Esophagus muscularis mucosa (tissue), 4 donors: ENCODE data around the gene CAMTA1. TPM values are rescaled to one million over a fixed set of nuclear protein-coding genes. Genes with fewer than 3 reads are reported as not detected.

Experiments
- DNase-seq: peaks from one replicate; pipeline ENCODE4 v3.0.0-alpha.2; 2017; ENCODE audit errors: extremely low spot score
- H3K27ac ChIP-seq, 4 donors: fragments of 200-600 bp; sonication (generic); replicated peaks in 1 of 4; 1 replicate in 3 of 4; 2 replicates in 1 of 4; pipeline ENCODE4 v1.5.1; 2016 to 2019; ENCODE audit warnings: mild to moderate bottlenecking in 1 of 4
- H3K27me3 ChIP-seq, 4 donors: fragments of 200-600 bp; sonication (generic); one replicate each; pipeline versions ENCODE4 v1.5.1 to v1.6.0; 2016 to 2019
- H3K36me3 ChIP-seq, 4 donors: fragments of 200-600 bp; sonication (generic); one replicate each; pipeline ENCODE4 v1.5.1; 2016 to 2019
- H3K4me1 ChIP-seq, 4 donors: fragments of 200-600 bp; sonication (generic); one replicate each; pipeline ENCODE4 v1.5.1; 2016 to 2019
- H3K4me3 ChIP-seq, 4 donors: fragments of 200-600 bp; sonication (generic); 1 replicate in 2 of 4; 2 replicates in 2 of 4; pipeline ENCODE4 v1.5.1; 2016 to 2019; ENCODE audit warnings: mild to moderate bottlenecking in 4 of 4, moderate library complexity in 1 of 4
- H3K9me3 ChIP-seq, 4 donors: fragments of 200-600 bp; sonication (generic); 1 replicate in 3 of 4; 2 replicates in 1 of 4; pipeline ENCODE4 v1.5.1; 2016 to 2019
- EP300 ChIP-seq: sonication (generic); formaldehyde crosslinking; IDR thresholded peaks from one replicate; pipeline ENCODE4 v1.6.1; 2017; ENCODE audit warnings: antibody characterized with exemption
- POLR2A ChIP-seq: fragments of 450-650 bp; IDR thresholded peaks from one replicate; pipeline ENCODE4 v1.6.1; 2017; ENCODE audit warnings: antibody characterized with exemption, moderate library complexity, mild to moderate bottlenecking, low read depth
- POLR2AphosphoS5 ChIP-seq, 2 donors: sonication (generic); formaldehyde crosslinking; IDR thresholded peaks; one replicate each; pipeline ENCODE4 v1.6.1; 2017; ENCODE audit warnings: antibody characterized with exemption in 2 of 2
- WGBS: methylation state at CpG from one replicate; pipeline ENCODE4 v1.1.5; 2018; 5-methylcytosine and 5-hydroxymethylcytosine counted together
- intact Hi-C: fragments of 100-400 bp; cut with DNase I; formaldehyde crosslinking; loops from one replicate; pipeline ENCODE4 v1.15.1; 2023
- total RNA-seq, 4 donors: library from RNA; depleted of rRNA; stranded (reverse); fragments of >200 nt; gene quantifications; one replicate each; pipeline versions ENCODE4 v1.1.0 to v1.2.1, GENCODE V29; 2016
- TF ChIP-seq, protein P1 (sequence below), 3 experiments: fragments of 200-600 bp in 2 of 3; fragments of 450-650 bp in 1 of 3; sonication (generic) in 2 of 3; IDR thresholded peaks; one replicate each; pipeline ENCODE4 v1.5.1; 2017 to 2019; ENCODE audit warnings: antibody characterized with exemption in 3 of 3, mild to moderate bottlenecking in 2 of 3, moderate library complexity in 1 of 3

Gene CAMTA1
- total RNA-seq, 4 donors from 2014 or later, result 109 to 226 (median 139) TPM

DNA sequence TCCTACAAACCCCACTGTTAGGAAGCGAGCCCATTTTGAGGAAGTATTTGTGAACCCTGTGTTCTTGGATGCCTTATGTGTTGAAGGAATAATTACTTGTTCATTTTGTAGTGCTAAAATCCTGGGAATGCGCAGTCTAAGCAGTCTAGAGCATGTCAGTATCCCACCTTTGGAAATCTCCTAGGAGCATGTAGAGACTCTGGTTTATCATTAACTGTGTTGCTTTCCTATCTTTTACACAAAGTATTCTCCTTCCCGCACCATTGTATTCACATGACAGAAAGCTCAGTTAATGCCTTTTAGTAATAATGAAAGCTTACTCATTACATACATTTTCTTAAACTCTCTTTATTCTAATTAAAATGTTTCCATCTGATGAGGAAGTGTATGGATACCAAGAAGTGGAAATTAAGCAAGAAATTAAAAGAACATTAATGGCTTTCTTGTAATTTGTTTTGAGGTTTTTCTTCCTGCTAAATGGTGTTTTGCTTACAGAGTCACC is 99.4 kb downstream of the CAMTA1 start:
- intact Hi-C loops, result no loop called here
- no peak for DNase-seq
- WGBS, result 96% methylated on average over 3 of the region's 3 CpGs

GRCh38 chr1:6885426-6885825 is 100.2 kb downstream of the CAMTA1 start:
- no peaks in the 10 kb centered on the region for H3K9me3 ChIP-seq
- no peak overlapping the region for H3K27ac ChIP-seq
- TF ChIP-seq POLR2AphosphoS5 (IDR thresholded peaks at IDR 0.05) (no peak), EP300 (no peak), POLR2A (no peak)
- TF ChIP-seq, protein P1, sequence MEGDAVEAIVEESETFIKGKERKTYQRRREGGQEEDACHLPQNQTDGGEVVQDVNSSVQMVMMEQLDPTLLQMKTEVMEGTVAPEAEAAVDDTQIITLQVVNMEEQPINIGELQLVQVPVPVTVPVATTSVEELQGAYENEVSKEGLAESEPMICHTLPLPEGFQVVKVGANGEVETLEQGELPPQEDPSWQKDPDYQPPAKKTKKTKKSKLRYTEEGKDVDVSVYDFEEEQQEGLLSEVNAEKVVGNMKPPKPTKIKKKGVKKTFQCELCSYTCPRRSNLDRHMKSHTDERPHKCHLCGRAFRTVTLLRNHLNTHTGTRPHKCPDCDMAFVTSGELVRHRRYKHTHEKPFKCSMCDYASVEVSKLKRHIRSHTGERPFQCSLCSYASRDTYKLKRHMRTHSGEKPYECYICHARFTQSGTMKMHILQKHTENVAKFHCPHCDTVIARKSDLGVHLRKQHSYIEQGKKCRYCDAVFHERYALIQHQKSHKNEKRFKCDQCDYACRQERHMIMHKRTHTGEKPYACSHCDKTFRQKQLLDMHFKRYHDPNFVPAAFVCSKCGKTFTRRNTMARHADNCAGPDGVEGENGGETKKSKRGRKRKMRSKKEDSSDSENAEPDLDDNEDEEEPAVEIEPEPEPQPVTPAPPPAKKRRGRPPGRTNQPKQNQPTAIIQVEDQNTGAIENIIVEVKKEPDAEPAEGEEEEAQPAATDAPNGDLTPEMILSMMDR (IDR thresholded peaks at IDR 0.05), result no peak
- peaks cover 5 to 12% (median 9%) of the 10 kb centered on the region in 4 donors for H3K4me1 ChIP-seq
- intact Hi-C loops, result no loop called here
- peaks cover 0 to 7% (median 3%) of the 10 kb centered on the region in 4 donors for H3K36me3 ChIP-seq
- H3K4me3 ChIP-seq, result no peak overlapping the region
- WGBS, result 86% methylated on average over 2 of the region's 2 CpGs
- no peaks in the 10 kb centered on the region for H3K27me3 ChIP-seq
- no peak for DNase-seq

More for the DNA sequence above, 99.4 kb downstream of the CAMTA1 start:
- Histone ChIP-seq H3K4me1 (peaks cover 3 to 6% (median 5%) of the 10 kb centered on the region in 4 donors), H3K27me3 (no peaks in the 10 kb centered on the region), H3K27ac (no peak overlapping the region), H3K4me3 (no peak overlapping the region), H3K36me3 (peaks cover 0 to 7% (median 3%) of the 10 kb centered on the region in 4 donors), H3K9me3 (no peaks in the 10 kb centered on the region)
- TF ChIP-seq POLR2AphosphoS5 (IDR thresholded peaks at IDR 0.05) (no peak), POLR2A (no peak), EP300 (no peak)
- TF ChIP-seq, protein P1 (IDR thresholded peaks at IDR 0.05), result no peak

DNA sequence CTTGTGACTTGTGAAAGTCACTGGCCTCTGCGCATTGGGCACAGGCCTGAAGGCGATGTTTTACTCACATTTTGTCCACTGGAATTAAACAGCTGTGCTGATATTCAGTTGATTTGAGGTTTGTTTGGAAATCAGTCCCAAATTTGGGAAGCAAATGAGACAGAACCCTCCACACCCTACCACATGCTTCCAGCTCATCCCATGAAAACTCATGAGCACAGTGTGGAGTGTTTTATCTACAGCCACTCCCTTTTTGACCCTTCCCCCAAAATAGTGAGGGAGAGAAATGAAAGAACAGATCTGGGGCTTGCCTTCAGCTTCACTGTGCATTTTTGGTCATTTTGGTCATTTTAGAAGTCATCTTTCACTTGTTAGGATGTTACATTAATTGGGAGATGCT is 101.3 kb downstream of the CAMTA1 start:
- 96% methylated on average over 2 of the region's 2 CpGs for WGBS
- Histone ChIP-seq H3K4me3 (no peak overlapping the region), H3K4me1 (peaks cover 5 to 13% (median 9%) of the 10 kb centered on the region in 4 donors), H3K9me3 (no peaks in the 10 kb centered on the region), H3K27me3 (no peaks in the 10 kb centered on the region), H3K36me3 (peaks cover 0 to 7% (median 3%) of the 10 kb centered on the region in 4 donors), H3K27ac (no peak overlapping the region)
- DNase-seq, result no peak
- intact Hi-C loops, result no loop called here
- TF ChIP-seq EP300 (no peak), POLR2A (no peak), POLR2AphosphoS5 (IDR thresholded peaks at IDR 0.05) (no peak)
- TF ChIP-seq, protein P1 (IDR thresholded peaks at IDR 0.05), result no peak

- H3K4me3 ChIP-seq, result no peak overlapping the region
- intact Hi-C loops, result no loop called here
- peaks cover 5 to 13% (median 9%) of the 10 kb centered on the region in 4 donors for H3K4me1 ChIP-seq
- TF ChIP-seq POLR2AphosphoS5 (IDR thresholded peaks at IDR 0.05), result no peak
- TF ChIP-seq POLR2A, result no peak
- TF ChIP-seq, protein P1 (IDR thresholded peaks at IDR 0.05), result no peak
- TF ChIP-seq EP300, result no peak
- no peaks in the 10 kb centered on the region for H3K27me3 ChIP-seq
- peaks cover 0 to 7% (median 3%) of the 10 kb centered on the region in 4 donors for H3K36me3 ChIP-seq
- no peaks in the 10 kb centered on the region for H3K9me3 ChIP-seq
- H3K27ac ChIP-seq, result no peak overlapping the region
- 87% methylated on average over 3 of the region's 3 CpGs for WGBS
- no peak for DNase-seq
Observed at GRCh38 chr1:6888268-6888667, 103.0 kb downstream of the CAMTA1 start.

DNA sequence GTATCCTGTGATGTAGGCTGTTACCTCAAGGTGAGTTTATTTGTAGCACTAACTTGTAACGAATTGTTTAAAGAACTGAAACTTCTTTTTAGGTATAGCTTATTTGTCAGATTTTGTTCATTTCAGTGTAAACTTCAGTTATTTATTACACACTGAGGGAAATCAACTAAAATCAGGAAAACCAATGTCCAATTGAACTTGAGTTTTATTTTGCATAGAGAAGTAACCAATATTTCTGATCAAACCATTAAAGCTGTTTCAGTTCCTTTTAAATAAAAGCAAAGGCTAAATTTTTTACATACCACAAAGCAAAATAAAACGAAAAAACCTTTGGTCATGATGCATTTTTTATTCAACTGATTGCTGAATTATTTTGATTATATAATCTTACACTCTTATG is 103.6 kb downstream of the CAMTA1 start:
- no peaks in the 10 kb centered on the region for H3K27me3 ChIP-seq
- DNase-seq, result no peak
- H3K36me3 ChIP-seq, result peaks cover 0 to 7% (median 3%) of the 10 kb centered on the region in 4 donors
- H3K9me3 ChIP-seq, result no peaks in the 10 kb centered on the region
- 75% methylated on average over 2 of the region's 2 CpGs for WGBS
- peaks cover 5 to 13% (median 9%) of the 10 kb centered on the region in 4 donors for H3K4me1 ChIP-seq
- intact Hi-C loops, result no loop called here
- TF ChIP-seq, protein P1 (IDR thresholded peaks at IDR 0.05), result no peak
- TF ChIP-seq EP300 (no peak), POLR2AphosphoS5 (IDR thresholded peaks at IDR 0.05) (no peak), POLR2A (no peak)
- H3K27ac ChIP-seq, result no peak overlapping the region
- H3K4me3 ChIP-seq, result no peak overlapping the region
